CD4-positive, alpha-beta T cell treated with Interleukin-10 for 1 hour (primary cell): Measurements from ENCODE around the gene PDGFA.

Source experiments
- DNase-seq: peaks from one replicate; pipeline ENCODE4 v3.0.0-alpha.2; 2020

The PDGFA gene

DNA sequence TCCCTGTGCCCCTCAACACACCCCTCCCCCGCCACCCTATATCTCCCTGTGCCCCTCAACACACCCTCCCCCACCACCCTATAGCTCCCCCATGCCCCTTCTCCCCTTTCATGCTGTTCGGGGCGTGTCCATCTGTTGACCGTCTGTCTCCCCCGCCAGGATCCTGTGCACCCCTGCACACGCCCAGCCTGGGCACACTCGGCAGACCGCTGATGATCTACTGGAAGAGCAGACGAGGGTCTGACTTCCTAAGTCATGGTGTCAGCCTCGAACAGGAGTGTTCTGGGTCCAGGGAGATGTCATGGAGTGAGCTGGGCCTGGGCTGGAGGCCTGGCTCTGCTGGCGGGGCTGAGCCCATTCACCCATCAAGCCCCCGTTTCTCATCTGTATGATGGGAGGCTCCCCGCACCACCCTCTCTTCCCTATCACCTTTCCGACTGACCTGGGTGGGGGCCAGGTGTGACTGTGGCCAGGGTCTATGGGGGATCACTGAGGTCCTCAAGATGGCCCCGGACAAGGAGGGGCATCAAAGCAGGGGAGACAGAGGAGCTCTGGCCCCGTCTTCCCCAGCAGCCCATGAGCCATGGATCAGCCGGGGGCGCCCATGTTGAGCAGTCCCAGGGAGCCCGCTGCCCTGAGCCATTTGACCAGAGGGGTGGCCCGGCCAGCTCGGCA, 48.3 kb downstream of the PDGFA start:
- no peak for DNase-seq

GRCh38 chr7:469563-469961, 50.1 kb downstream of the PDGFA start:
- DNase-seq, result no peak

DNA sequence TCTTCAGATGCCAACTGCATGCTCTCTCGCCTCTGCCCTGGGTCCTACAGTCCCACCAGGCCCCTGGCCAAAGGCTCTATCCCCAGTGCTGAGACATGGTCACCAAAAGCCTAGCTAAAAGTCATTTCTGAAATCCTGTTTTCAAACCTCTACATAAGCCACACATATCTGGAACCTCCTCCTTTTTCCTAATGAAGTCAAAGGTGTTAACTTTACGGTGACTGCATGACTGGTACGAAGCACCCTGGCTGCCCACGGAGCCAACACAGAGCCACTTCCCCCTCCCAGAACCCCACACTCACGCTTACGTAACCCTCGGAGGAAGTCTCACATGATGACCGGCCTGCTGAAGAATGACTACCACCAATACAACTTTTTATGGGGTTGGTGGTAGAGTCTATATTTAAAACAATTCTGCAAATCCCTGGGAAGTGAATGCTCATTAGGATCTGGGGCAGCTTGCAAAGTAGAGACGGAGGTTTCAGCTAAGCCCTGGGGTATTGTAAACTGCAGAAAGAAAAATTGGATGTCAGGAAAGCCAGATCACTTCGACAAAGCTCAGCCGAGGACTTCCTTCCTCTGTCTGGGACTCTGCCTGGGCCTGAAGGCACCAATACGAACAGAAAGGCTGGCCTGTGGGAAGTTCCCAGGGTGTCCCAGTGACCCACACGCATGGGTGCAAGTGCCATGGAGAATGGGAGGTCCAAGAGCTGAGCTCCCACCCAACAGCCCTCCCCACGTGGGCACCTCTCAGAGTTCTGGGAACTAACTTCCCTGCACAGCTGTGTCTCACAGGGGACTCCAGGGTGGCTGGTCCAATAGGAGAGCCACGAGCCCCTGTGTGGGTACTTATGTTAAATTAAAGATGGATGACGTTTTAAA, 50.7 kb downstream of the PDGFA start:
- peak; percentile 7 for DNase-seq

- no peak for DNase-seq
Observed at GRCh38 chr7:467856-468545, 51.6 kb downstream of the PDGFA start.

DNA sequence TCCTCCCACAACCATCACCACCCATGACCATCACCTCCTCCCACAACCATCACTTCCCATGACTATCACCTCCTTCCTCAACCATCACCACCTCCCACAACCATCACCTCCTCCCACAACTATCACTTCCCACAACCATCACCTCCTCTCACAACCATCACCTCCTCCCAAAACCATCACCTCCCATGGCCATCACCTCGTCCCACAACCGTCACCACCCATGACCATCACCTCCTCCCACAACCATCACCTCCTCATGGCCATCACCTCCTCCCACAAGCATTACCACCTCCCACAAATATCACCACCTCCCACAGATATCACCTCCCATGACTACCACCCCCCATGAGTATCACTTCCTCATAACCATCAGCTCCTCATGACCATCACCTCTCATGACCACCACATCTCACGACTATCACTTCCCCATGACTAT, 52.2 kb downstream of the PDGFA start:
- no peak for DNase-seq

DNA sequence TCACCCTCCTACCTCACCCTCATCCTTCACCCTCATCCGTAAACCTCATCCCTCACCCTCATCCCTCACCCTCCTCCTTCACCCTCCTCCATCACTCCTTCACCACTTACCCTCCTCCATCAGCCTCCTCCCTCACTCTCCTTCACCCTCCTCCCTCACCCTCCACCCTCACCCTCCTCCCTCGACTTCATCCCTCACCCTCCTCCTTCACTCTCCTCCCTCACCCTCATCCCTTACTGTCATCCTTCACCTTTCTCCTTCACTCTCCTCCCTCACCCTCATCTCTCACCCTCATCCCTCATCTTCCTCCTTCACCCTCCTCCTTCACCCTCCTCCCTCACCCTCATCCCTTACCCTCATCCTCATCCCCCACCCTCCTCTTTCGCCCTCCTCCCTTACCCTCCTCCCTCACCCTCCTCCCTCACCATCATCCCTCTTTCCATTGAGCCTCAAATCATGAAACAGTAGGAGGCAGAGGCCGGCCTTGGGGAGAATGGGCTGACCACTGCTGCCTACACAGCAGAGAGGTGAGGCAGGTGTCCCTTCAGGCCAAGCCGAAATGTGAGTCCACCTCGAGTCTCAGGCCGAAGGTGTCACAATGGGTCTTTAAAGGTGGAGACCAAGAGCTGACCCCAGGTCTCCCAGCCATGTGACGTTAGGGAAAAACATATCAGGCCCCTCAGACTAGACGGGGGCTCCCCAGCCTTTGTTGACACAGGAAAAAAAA, 53.0 kb downstream of the PDGFA start:
- no peak for DNase-seq

DNA sequence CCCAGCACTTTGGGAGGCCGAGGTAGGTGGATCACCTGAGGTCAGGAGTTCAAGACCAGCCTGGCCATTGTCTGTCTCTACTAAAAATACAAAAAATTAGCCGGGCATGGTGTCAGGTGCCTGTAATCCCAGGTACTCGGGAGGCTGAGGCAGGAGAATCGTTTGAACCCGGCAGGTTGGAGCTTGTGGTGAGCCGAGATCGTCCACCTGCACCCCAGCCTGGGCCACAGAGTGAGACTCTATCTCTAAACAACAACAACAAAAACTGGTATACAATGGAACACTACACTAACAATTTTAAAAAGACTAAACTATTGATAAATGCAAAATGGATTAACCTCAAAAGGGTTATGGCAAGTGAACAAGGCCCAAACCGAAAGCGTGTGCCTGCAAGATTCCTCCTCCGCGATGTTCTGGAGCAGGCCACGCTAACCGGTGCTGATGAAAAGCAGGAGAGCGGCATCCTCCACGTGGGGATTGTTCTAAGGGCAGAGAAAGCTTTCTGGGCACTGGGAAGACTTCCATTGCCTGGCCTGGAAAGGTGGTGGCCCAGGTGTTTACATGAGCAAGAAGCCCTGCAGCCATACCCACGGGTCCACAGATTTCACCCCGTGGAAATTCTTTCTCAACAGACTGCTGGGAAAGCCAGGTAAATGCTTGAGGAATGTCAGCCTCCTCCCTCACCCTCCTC, 53.8 kb downstream of the PDGFA start:
- no peak for DNase-seq

DNA sequence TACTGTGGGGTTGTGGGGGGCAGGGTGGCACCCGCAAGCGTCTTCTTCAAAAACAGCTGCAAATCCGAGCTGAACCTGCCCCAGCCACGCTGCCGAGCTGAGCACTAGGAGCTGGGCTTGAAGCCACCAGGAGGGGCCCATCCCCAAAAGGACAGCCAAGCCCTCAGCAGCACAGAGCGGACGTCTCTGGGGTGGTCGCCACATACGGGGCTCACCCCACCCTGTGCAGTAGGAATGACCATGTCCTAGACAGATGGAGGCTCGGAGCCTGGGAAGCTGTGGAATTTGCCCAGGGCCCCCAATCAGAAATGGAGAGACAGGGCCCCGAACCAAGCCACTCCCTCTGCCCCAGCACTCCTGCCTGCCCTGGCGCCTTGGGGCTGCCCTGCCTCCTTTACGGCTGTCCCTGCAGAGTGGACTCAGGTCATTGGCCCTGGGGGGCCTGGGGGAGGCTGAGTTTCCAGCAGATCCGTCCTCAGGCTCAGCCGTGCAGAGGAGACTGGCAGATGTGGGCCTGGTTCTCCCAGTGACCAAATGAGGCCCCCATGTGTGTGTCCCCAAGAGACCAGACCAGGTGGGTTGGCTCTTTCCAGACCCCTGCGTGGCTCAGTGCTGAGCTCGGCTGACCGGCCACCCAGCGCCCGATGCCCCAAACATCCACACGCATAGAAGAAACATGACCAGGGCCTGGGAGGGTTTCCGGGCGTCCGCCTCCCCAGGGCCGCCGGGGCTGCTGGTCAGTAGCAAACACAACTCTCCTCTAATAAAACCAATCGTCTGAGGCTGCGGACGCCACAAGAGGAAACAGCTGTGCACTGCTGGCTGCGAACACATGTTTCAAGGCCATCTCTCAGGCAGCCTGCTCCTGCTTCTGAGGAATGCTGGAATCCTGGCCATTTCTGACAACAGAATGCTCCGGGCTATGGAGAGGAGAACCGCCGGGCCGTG, 54.9 kb downstream of the PDGFA start:
- no peak for DNase-seq

DNA sequence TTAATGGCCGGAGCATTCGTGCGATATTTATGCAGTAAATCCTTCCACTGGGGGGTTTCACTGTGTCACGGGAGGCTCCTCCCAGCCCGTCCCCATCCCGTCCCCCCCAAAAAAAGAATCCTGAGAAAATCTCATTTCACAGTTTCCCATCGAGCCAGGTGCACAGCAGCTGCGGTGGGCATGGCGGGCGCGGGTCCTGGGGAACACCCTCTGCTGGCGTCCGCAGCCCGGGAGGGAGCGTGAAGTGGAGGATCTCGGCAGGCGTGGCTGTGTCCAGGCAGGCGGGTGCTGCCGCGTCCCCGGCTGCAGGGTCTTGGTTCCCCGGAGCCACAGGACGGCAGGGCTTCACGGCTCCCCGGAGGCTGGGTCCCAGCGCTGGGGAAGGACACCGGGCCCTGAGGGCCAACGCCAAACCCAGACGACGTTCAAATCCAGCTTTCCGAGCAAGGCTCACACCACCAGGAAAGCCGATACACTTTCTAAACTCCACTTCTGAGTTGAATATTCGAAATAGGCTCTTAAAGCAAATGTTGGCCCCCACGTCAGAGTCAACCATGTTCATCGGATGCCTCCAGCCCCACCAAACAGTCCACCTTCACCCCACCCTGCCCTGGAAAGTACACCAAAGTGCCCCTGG, 55.7 kb downstream of the PDGFA start:
- no peak for DNase-seq

- no peak for DNase-seq
Observed at GRCh38 chr7:463362-463781, 56.3 kb downstream of the PDGFA start.

- no peak for DNase-seq
Observed at GRCh38 chr7:462173-463103, 57.2 kb downstream of the PDGFA start.

DNA sequence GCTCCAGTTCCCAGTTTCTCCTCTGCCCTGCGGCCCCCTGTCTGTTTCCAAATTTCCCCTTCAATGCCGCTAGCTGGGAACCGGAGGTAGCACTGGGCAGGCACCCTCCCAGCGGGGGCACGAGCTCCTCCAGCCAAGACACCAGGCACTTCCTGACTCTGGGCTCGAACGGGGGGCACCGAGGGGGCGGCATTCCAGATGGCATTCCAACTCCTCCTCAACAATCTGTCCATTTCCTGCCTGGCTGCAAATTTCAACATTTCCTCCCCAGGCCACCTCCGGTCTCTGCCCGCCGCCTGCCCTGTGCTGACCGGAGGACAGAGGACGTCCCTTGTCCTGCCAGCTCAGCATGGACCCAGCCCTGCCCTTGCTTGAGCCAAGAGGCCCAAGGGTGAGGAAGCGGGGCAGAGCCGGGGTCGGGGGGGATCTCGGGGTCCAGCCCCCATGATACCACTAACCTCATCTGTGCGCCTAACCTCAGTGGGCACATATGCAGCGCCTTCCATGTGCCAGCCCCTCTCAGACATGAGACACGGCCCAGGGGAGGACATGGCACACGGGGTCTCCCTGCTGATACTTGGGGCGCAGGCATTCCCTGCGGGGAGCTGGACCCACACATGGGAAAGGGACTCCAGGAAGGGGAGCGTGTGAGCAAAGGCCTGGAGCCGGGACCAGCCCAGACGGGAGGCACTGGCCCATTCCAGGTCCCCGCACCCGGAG, 58.0 kb downstream of the PDGFA start:
- no peak for DNase-seq

- DNase-seq, result no peak
Observed at GRCh38 chr7:461117-461452, 58.6 kb downstream of the PDGFA start.

DNA sequence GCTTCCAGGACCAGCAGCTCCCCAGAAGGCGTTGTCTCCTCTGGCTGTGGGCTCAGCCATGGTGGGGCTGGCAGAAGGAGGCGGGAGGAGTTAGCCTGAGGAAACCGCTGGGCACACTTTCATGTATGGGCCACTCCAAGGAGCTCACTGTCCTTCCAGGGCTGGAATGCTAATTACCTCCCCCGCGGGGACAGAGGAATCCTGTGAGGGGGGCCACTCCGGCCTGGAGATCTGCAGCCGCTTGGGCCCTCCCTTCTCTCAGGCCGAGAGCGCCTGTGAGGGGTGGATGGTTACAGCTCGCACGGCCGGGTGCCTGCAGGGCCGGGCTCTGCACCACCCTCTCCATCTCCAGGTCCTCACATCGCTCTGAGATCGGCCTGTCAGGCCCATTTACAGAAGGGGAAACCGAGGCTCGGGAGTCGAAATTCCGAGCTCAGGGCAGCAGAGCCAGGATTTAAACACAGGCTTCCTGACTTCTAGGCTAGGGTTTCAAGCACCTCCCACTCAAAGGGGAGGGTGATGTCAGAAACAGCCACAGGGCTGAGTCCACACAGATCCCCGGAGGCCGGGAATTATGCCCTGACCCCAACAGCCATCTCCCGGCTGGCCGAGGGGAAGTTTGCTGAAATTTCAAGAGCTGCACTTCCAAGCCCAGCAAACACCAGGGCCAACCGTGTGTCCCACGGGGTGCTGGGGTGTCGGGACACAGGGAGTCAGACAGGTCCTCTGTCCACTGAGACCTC, 59.1 kb downstream of the PDGFA start:
- no peak for DNase-seq

DNA sequence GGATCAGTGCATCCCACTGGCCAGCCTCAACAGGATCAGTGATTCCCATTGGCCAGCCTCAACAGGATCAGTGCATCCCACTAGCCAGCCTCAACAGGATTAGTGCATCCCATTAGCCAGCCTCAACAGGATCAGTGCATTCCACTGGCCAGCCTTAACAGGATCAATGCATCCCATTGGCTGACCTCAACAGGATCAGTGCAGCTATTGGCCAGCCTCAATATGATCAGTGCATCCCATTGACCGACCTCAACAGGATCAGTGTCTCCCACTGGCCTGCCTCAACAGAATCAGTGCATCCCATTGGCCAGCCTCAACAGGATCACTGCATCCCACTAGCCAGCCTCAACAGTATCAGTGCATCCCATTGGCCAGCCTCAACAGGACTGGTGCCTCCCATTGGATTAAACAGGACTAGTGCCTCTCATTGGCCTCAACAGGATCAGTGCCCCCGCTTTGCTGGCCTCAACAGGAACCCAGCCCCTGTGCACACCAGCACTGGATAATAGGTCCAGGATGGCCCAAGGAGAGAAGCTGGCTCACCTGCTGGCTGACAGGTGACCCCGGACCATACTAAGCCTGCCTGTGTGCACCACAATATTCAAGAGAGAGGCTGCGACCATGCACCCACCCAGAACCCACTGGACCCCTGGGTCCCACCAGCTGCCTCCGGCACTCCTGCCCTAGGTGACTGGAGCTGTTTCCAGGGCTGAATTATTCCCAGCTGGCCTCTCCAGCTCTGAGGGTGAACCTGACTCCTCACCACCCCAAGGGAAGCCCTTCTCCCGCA, 59.9 kb downstream of the PDGFA start:
- no peak for DNase-seq

DNA sequence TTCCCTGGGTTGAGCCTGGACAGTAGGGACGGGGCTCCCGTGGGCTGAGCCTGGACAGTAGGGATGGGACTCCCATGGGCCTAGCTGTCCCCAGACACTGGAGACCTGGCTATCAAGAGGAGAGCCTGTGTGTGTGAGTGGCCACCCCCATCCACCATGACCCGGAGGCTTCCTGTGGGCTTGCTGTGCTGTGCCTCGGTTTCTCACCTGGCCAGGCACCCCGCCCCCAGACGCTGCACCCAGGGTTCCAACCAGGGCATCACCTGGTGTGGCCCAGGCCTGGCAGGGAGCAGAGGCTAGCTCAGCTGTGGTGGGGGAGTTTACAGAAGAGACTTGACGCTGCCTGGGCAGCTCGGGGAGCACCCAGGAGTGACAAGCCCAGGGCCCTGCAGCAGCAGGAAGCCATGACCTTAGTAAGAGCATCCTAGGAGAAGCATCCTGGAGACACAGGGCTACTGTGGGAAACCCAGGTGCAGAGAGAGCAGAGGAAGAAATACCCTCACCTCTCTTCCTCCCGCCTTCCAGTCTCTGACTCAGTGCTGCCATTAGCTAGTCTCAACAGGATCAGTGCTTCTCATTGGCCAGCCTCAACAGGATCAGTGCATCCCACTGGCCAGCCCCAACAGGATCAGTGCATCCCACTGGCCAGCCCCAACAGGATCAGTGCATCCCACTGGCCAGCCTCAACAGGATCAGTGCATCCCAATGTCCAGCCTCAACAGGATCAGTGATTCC, 61.0 kb downstream of the PDGFA start:
- DNase-seq, result no peak
